AG04450 (cell line): ENCODE measurements around the gene SRSF5. TPM values are rescaled to one million over a fixed set of nuclear protein-coding genes. Genes with fewer than 3 reads are reported as not detected.

Experiments used
- CTCF ChIA-PET: fragments of 300-600, 350-600 bp; formaldehyde crosslinking; extraction: SDS; loops from one replicate; lab custom pipeline; 2022; ENCODE audit warnings: antibody characterized with exemption, inconsistent platforms; lab: Charles Lee
- POLR2A ChIA-PET: fragments of 350-600 bp; formaldehyde crosslinking; extraction: SDS; loops from one replicate; lab custom pipeline; 2021; ENCODE audit warnings: antibody characterized with exemption, inconsistent platforms; lab: Yijun Ruan, JAX
- DNase-seq: peaks from one replicate; pipeline ENCODE4 v3.0.0-alpha.2; 2011; ENCODE audit warnings: low read depth, low spot score
- H3K27ac ChIP-seq: one replicate; pipeline ENCODE4 v1.5.1; 2012; ENCODE audit warnings: low read depth, low read length, control low read depth
- H3K27me3 ChIP-seq: one replicate; pipeline ENCODE4 v1.6.0; 2012; ENCODE audit warnings: low read length; ENCODE audit not compliant: control insufficient read depth, insufficient read depth
- H3K4me3 ChIP-seq: 2 replicates; pipeline ENCODE4 v1.5.1; 2011; ENCODE audit warnings: mild to moderate bottlenecking, low read depth, low read length, control low read depth
- H3K9me3 ChIP-seq: 2 replicates; pipeline ENCODE4 v1.5.1; 2012; ENCODE audit warnings: low read length; ENCODE audit not compliant: control insufficient read depth, insufficient read depth
- CTCF ChIP-seq: IDR thresholded peaks from 2 replicates; pipeline ENCODE4 v1.5.1; 2011; ENCODE audit warnings: low read depth, low read length, control low read depth, inconsistent platforms
- polyA plus RNA-seq: library from polyadenylated mRNA; depleted of rRNA; stranded (reverse); fragments of >200 nt; gene quantifications from 2 replicates; pipeline ENCODE4 v1.2.3, GENCODE V29; 2011

The SRSF5 gene
- polyA plus RNA-seq, 1 experiment = 271 TPM

GRCh38 chr14:69756298-69756697 is 10.6 kb upstream of the SRSF5 start:
- no peak for TF ChIP-seq CTCF
- H3K4me3 ChIP-seq = no peak overlapping the region
- POLR2A ChIA-PET = no interaction called here
- CTCF ChIA-PET = no interaction called here
- H3K9me3 ChIP-seq = no peaks in the 10 kb centered on the region
- no peaks in the 10 kb centered on the region for H3K27me3 ChIP-seq
- DNase-seq = no peak
- no peak overlapping the region for H3K27ac ChIP-seq

GRCh38 chr14:69760810-69761209 is 6.1 kb upstream of the SRSF5 start:
- TF ChIP-seq CTCF = no peak
- ChIA-PET POLR2A (no interaction called here), CTCF (interaction anchor here (1.0 to 1.4 kb wide), 2 partner anchors 181 to 212 kb away, joined by 3 to 4 read pairs; no protein-coding TSS in a partner anchor)
- Histone ChIP-seq H3K27me3 (no peaks in the 10 kb centered on the region), H3K9me3 (no peaks in the 10 kb centered on the region), H3K27ac (no peak overlapping the region), H3K4me3 (no peak overlapping the region)
- DNase-seq = no peak

GRCh38 chr14:69763761-69764510 is 3.0 kb upstream of the SRSF5 start:
- H3K27me3 ChIP-seq = no peaks in the 10 kb centered on the region
- no peak for DNase-seq
- peaks cover 4% of the 10 kb centered on the region; the same call in 1 of the 2 replicates for H3K9me3 ChIP-seq
- no peak overlapping the region for H3K27ac ChIP-seq
- POLR2A ChIA-PET = interaction anchor here (0.7 kb wide), 1 partner anchor 220 kb away, joined by 3 read pairs; no protein-coding TSS in a partner anchor
- CTCF ChIA-PET = no interaction called here
- no peak overlapping the region for H3K4me3 ChIP-seq
- TF ChIP-seq CTCF = no peak

- ChIA-PET CTCF (interaction anchor here (1.7 to 2.0 kb wide), 2 partner anchors 183 to 188 kb away, joined by 7 to 8 read pairs; no protein-coding TSS in a partner anchor), POLR2A (interaction anchor here (0.8 to 1.8 kb wide), 7 partner anchors 9 to 188 kb away, joined by 3 to 10 read pairs (median 6); partner anchors contain the start of genes SMOC1 and SUSD6)
- H3K9me3 ChIP-seq = peaks cover 4% of the 10 kb centered on the region; the same call in 1 of the 2 replicates
- H3K27ac ChIP-seq = peak overlapping the region; percentile 100
- TF ChIP-seq CTCF = no peak
- H3K27me3 ChIP-seq = no peaks in the 10 kb centered on the region
- peak; percentile 81 for DNase-seq
- peak overlapping the region; percentile 98 for H3K4me3 ChIP-seq
Measured at GRCh38 chr14:69767369-69767999, 542 bp downstream of the SRSF5 start.

GRCh38 chr14:69768873-69769272 is 1.9 kb downstream of the SRSF5 start:
- DNase-seq = no peak
- ChIA-PET POLR2A (no interaction called here), CTCF (no interaction called here)
- TF ChIP-seq CTCF = no peak
- Histone ChIP-seq H3K27me3 (no peaks in the 10 kb centered on the region), H3K4me3 (peak overlapping the region; percentile 98), H3K9me3 (peaks cover 4% of the 10 kb centered on the region; the same call in 1 of the 2 replicates), H3K27ac (no peak overlapping the region)
